ENCODE data around the gene C17orf58. TPM values are rescaled to one million over a fixed set of nuclear protein-coding genes. Genes with fewer than 3 reads are reported as not detected.
"Not testable (repeated sequence)": the region's sequence is repeated elsewhere in the genome, so short reads cannot be mapped to it uniquely, and the experiment has no call there.

C17orf58 gene
- 18.7 TPM for polyA plus RNA-seq (2013, experiment 1 of 4)
- polyA plus RNA-seq (2013, experiment 2 of 4), result 15.8 TPM
- polyA plus RNA-seq (2013, experiment 3 of 4), result 20.1 TPM
- 21.4 TPM for polyA plus RNA-seq (2013, experiment 4 of 4)

- Histone ChIP-seq H3K27me3 (ENCODE audit: control insufficient read depth, insufficient read depth, low read length, poor library complexity, severe bottlenecking) (peaks cover 31% of the 10 kb centered on the region), H3K4me3 (ENCODE audit: insufficient read depth, low read depth, low read length) (peak within 1 kb of the TSS; percentile 37)
- not testable (repeated sequence) for H3K9me3 ChIP-seq (ENCODE audit: control insufficient read depth, low read length); H3K4me1 ChIP-seq (ENCODE audit: control insufficient read depth, insufficient read depth, low read length); H3K27ac ChIP-seq (ENCODE audit: insufficient read depth, low read depth, low read length, poor library complexity, severe bottlenecking); H3K36me3 ChIP-seq (ENCODE audit: control insufficient read depth, insufficient read depth, low read length)
- WGBS, 2 experiments, result 34 to 35% methylated on average over 25 of the region's 25 CpGs
Measured at GRCh38 chr17:67996301-67997171, at the start of gene C17orf58. Gene C17orf58, minus strand, starts transcription at chr17:67996469. Its CDS starts 271 bp downstream, at chr17:67996198.

- 2 to 13% methylated on average over 8 to 10 of the region's 11 CpGs for WGBS, 2 experiments
- H3K27ac ChIP-seq (ENCODE audit: insufficient read depth, low read depth, low read length, poor library complexity, severe bottlenecking), result peak overlapping the region; percentile 80
Measured at GRCh38 chr17:68036304-68037147, 40.3 kb upstream of the C17orf58 start.

GRCh38 chr17:68035523-68036303 lies 39.4 kb upstream of the C17orf58 start, which contains the start of gene KPNA2:
Gene KPNA2, plus strand, starts transcription at chr17:68035735. Its CDS starts 1,398 bp downstream, at chr17:68037133.
- peaks cover 26% of the 10 kb centered on the region for H3K36me3 ChIP-seq (ENCODE audit: control insufficient read depth, insufficient read depth, low read length)
- H3K4me1 ChIP-seq (ENCODE audit: control insufficient read depth, insufficient read depth, low read length), result peaks cover 28% of the 10 kb centered on the region
- H3K27me3 ChIP-seq (ENCODE audit: control insufficient read depth, insufficient read depth, low read length, poor library complexity, severe bottlenecking), result no peaks in the 10 kb centered on the region
- H3K27ac ChIP-seq (ENCODE audit: insufficient read depth, low read depth, low read length, poor library complexity, severe bottlenecking), result peak within 1 kb of the TSS; percentile 80
- peak within 1 kb of the TSS; percentile 100 for H3K4me3 ChIP-seq (ENCODE audit: insufficient read depth, low read depth, low read length)
- H3K9me3 ChIP-seq (ENCODE audit: control insufficient read depth, low read length), result no peaks in the 10 kb centered on the region
- 0% methylated on average over 72 of the region's 72 CpGs for WGBS, 2 experiments

More at GRCh38 chr17:68036304-68037147, 40.3 kb upstream of the C17orf58 start:
- peaks cover 28% of the 10 kb centered on the region for H3K4me1 ChIP-seq (ENCODE audit: control insufficient read depth, insufficient read depth, low read length)
- H3K36me3 ChIP-seq (ENCODE audit: control insufficient read depth, insufficient read depth, low read length), result peaks cover 32% of the 10 kb centered on the region
- H3K4me3 ChIP-seq (ENCODE audit: insufficient read depth, low read depth, low read length), result peak overlapping the region; percentile 100
- no peaks in the 10 kb centered on the region for H3K27me3 ChIP-seq (ENCODE audit: control insufficient read depth, insufficient read depth, low read length, poor library complexity, severe bottlenecking)
- no peaks in the 10 kb centered on the region for H3K9me3 ChIP-seq (ENCODE audit: control insufficient read depth, low read length)

GRCh38 chr17:68035131-68035522 lies 38.9 kb upstream of the C17orf58 start:
- 0% methylated on average over 21 to 24 of the region's 27 CpGs for WGBS, 2 experiments
- no peaks in the 10 kb centered on the region for H3K27me3 ChIP-seq (ENCODE audit: control insufficient read depth, insufficient read depth, low read length, poor library complexity, severe bottlenecking)
- H3K4me3 ChIP-seq (ENCODE audit: insufficient read depth, low read depth, low read length), result peak overlapping the region; percentile 9
- H3K9me3 ChIP-seq (ENCODE audit: control insufficient read depth, low read length), result no peaks in the 10 kb centered on the region
- peaks cover 28% of the 10 kb centered on the region for H3K4me1 ChIP-seq (ENCODE audit: control insufficient read depth, insufficient read depth, low read length)
- H3K27ac ChIP-seq (ENCODE audit: insufficient read depth, low read depth, low read length, poor library complexity, severe bottlenecking), result no peak overlapping the region
- peaks cover 20% of the 10 kb centered on the region for H3K36me3 ChIP-seq (ENCODE audit: control insufficient read depth, insufficient read depth, low read length)

- H3K27ac ChIP-seq (ENCODE audit: insufficient read depth, low read depth, low read length, poor library complexity, severe bottlenecking), result peak overlapping the region; percentile 76
- H3K27me3 ChIP-seq (ENCODE audit: control insufficient read depth, insufficient read depth, low read length, poor library complexity, severe bottlenecking), result no peaks in the 10 kb centered on the region
- H3K36me3 ChIP-seq (ENCODE audit: control insufficient read depth, insufficient read depth, low read length), result peaks cover 19% of the 10 kb centered on the region
- no peak overlapping the region for H3K4me3 ChIP-seq (ENCODE audit: insufficient read depth, low read depth, low read length)
- no peaks in the 10 kb centered on the region for H3K9me3 ChIP-seq (ENCODE audit: control insufficient read depth, low read length)
- 29 to 50% methylated on average over 1 of the region's 1 CpG for whole genome bisulfite sequencing, 2 experiments
- H3K4me1 ChIP-seq (ENCODE audit: control insufficient read depth, insufficient read depth, low read length), result peaks cover 28% of the 10 kb centered on the region
Measured at GRCh38 chr17:68034452-68034776, 38.1 kb upstream of the C17orf58 start.

- Histone ChIP-seq H3K27me3 (ENCODE audit: control insufficient read depth, insufficient read depth, low read length, poor library complexity, severe bottlenecking) (no peaks in the 10 kb centered on the region), H3K27ac (ENCODE audit: insufficient read depth, low read depth, low read length, poor library complexity, severe bottlenecking) (peak overlapping the region; percentile 76), H3K4me3 (ENCODE audit: insufficient read depth, low read depth, low read length) (no peak overlapping the region), H3K4me1 (ENCODE audit: control insufficient read depth, insufficient read depth, low read length) (peaks cover 28% of the 10 kb centered on the region), H3K9me3 (ENCODE audit: control insufficient read depth, low read length) (no peaks in the 10 kb centered on the region), H3K36me3 (ENCODE audit: control insufficient read depth, insufficient read depth, low read length) (peaks cover 14% of the 10 kb centered on the region)
- 49 to 52% methylated on average over 7 of the region's 7 CpGs for WGBS, 2 experiments
Measured at GRCh38 chr17:68033636-68034451, 37.6 kb upstream of the C17orf58 start.

- no peaks in the 10 kb centered on the region for H3K9me3 ChIP-seq (ENCODE audit: control insufficient read depth, low read length)
- no peak overlapping the region for H3K27ac ChIP-seq (ENCODE audit: insufficient read depth, low read depth, low read length, poor library complexity, severe bottlenecking)
- no peaks in the 10 kb centered on the region for H3K27me3 ChIP-seq (ENCODE audit: control insufficient read depth, insufficient read depth, low read length, poor library complexity, severe bottlenecking)
- no peaks in the 10 kb centered on the region for H3K36me3 ChIP-seq (ENCODE audit: control insufficient read depth, insufficient read depth, low read length)
- peaks cover 8% of the 10 kb centered on the region for H3K4me1 ChIP-seq (ENCODE audit: control insufficient read depth, insufficient read depth, low read length)
- 88 to 89% methylated on average over 8 of the region's 8 CpGs for WGBS, 2 experiments
- H3K4me3 ChIP-seq (ENCODE audit: insufficient read depth, low read depth, low read length), result no peak overlapping the region
Measured at GRCh38 chr17:68029512-68030215, 33.4 kb upstream of the C17orf58 start.

GRCh38 chr17:68022547-68022946 lies 26.3 kb upstream of the C17orf58 start:
- H3K9me3 ChIP-seq (ENCODE audit: control insufficient read depth, low read length); H3K4me1 ChIP-seq (ENCODE audit: control insufficient read depth, insufficient read depth, low read length); H3K27me3 ChIP-seq (ENCODE audit: control insufficient read depth, insufficient read depth, low read length, poor library complexity, severe bottlenecking); H3K36me3 ChIP-seq (ENCODE audit: control insufficient read depth, insufficient read depth, low read length); H3K27ac ChIP-seq (ENCODE audit: insufficient read depth, low read depth, low read length, poor library complexity, severe bottlenecking); H3K4me3 ChIP-seq (ENCODE audit: insufficient read depth, low read depth, low read length): not testable (repeated sequence)
- WGBS, 2 experiments, result 90% methylated on average over 15 of the region's 15 CpGs

- H3K4me3 ChIP-seq (ENCODE audit: insufficient read depth, low read depth, low read length), result no peak overlapping the region
- WGBS, 2 experiments, result 93 to 98% methylated on average over 8 of the region's 8 CpGs
- H3K9me3 ChIP-seq (ENCODE audit: control insufficient read depth, low read length), result no peaks in the 10 kb centered on the region
- H3K27me3 ChIP-seq (ENCODE audit: control insufficient read depth, insufficient read depth, low read length, poor library complexity, severe bottlenecking), result no peaks in the 10 kb centered on the region
- no peaks in the 10 kb centered on the region for H3K36me3 ChIP-seq (ENCODE audit: control insufficient read depth, insufficient read depth, low read length)
- no peaks in the 10 kb centered on the region for H3K4me1 ChIP-seq (ENCODE audit: control insufficient read depth, insufficient read depth, low read length)
- no peak overlapping the region for H3K27ac ChIP-seq (ENCODE audit: insufficient read depth, low read depth, low read length, poor library complexity, severe bottlenecking)
Measured at GRCh38 chr17:68021963-68022362, 25.7 kb upstream of the C17orf58 start.

Measured in ectodermal cell (in vitro differentiated cells).